Stimulated activated CD8-positive, alpha-beta memory T cell treated with anti-CD3 and anti-CD28 coated beads, Interleukin-4, amount 100 ng/mL, for 4 hours (primary cell): Measurements from ENCODE around the gene RETSAT.

ENCODE experiments used
- DNase-seq, 2 donors: peaks; one replicate each; pipeline ENCODE4 v3.0.0-alpha.2; 2020; ENCODE audit warnings: low read depth in 2 of 2, low spot score in 1 of 2

RETSAT gene

DNA sequence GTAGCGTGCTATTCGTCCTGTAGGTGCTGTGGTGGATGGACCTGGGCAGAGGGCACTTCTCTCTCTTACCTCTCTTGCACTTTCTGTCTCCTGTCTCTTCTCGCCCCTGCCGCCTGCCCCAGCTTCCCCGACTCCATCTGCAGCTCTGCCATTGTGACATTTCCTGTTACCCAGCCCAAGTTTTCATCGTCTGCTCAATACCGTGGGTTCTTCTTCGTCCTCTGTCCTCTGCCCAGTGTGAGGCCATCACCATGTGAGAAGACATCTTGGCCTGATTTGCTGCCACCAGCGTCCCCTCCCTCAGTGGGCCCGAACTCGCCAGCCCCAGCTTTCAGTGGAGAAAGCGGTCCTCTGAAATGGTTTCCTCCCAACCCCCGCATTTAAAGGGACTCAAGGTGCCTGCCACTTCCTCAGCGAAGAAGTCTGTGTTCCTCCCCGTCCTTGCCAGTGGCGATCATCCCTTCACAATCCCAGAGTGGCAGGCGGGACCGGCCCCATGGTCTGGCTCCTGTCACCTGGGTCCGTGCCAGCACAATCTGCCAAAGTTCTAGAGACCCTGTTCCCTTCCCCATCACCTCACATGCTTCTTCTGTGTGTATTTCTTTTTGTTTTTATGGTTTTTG, 44.5 kb downstream of the RETSAT start:
- no peak for DNase-seq

- DNase-seq, result no peak
Measured at GRCh38 chr2:85308896-85309555, 45.3 kb downstream of the RETSAT start.

- no peak for DNase-seq
Measured at GRCh38 chr2:85308201-85308600, 46.1 kb downstream of the RETSAT start.

DNA sequence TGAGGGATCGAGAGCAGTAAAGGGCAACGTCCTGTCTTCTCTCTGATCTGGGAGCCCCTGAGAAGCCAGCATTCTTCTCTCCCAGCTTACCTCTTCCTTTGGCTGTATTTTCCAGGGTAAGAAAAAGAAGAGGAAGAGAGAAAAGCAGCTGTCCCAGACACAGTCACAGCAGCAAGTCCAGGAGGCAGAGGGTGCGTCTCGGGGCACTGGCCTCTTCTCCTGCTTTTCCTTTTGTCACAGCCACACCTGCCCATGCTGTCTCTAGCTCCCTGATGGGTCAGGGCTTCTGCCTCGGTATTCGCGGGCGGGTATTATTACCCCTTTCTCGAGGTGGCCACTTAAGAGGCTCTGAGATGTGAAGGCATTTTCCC, 46.8 kb downstream of the RETSAT start:
- DNase-seq, result no peak

- no peak for DNase-seq
Measured at GRCh38 chr2:85303780-85304531, 50.4 kb downstream of the RETSAT start.

DNA sequence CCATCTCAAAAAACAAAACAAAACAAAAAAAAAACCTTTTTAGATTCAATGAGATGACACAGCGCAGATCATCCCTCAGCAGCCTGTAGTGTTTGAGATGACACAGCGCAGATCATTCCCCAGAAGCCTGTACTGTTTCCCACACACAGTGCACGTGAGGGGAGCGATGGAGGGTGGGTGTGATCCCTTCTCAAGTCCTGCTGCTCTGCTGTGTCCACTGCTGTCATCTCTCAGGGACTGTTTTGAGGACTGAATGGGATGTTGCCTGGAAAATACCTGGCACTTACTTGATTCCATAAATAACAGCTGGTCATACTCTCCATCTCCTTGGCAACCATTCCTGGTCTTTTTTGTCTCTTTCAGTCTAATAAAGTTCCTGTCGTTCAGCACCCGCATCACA, 52.2 kb downstream of the RETSAT start:
- DNase-seq, result no peak
